Stimulated activated CD8-positive, alpha-beta memory T cell treated with anti-CD3 and anti-CD28 coated beads, Interleukin-15, amount 100 ng/mL, for 24 hours (primary cell): ENCODE measurements around the gene ANG.
"Not testable (repeated sequence)": the region's sequence is repeated elsewhere in the genome, so short reads cannot be mapped to it uniquely, and the experiment has no call there.

ENCODE experiments used
- DNase-seq: peaks from one replicate; pipeline ENCODE4 v3.0.0-alpha.2; 2020; ENCODE audit warnings: low read depth

ANG gene

DNA sequence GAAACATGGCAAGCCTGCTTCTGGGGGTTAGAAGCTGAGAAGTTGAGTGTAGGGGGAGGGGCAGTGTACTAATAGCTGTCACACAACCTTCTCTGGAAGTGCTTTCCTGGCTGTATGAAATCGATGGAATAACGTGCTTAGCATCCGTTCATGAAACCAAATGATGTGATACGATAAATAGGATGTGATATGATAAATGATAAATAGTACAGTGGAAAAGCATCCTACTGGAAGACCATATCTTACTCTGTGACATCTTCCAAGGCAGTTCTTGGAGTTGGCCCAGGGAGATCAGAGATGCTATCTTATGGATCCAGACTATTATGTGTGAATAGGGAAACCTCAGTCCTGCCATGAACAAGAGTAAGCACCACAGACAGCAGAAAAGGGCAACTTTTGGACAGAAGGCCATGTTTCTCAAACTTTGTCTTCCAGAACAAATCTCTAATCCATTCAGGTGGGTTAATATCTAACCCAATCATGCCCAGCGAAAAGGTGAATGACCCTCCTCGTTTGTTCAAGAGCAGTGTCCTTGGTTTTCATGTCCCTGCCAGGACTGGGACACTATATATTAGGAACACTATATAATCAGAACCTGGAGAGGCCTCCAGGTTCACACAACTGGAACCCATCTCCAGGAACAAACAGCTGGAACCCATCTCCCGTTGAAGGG is at the start of gene ANG:
Gene ANG (plus strand): TSS at position 598 of the 673 bp plus-strand sequence. CDS start 4,801 bp downstream, outside the sequence.
- no peak for DNase-seq

DNA sequence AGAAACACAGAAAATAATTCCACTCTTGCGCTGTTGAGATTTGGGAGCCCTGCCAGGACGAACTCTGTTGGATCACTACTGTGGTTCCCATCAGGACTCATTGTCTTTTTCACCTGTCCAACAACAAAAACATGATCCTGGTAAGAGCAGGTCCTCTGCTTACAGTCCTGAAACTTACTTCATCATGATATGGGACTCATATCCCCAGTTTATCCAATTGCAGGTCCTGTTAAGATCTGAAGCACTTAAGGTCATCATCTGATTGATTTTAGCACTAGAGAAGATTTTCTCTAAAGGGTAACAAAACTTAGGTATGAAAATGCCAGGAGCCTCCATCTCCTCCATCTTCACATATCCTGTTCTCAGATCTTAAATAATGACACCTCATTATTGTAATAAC is 47.0 kb upstream of the ANG start, which contains the start of gene OR6S1:
Gene OR6S1 (minus strand): TSS at position 101 of the 400 bp plus-strand sequence. CDS start 0 bp downstream, at position 101.
- DNase-seq, result no peak

DNA sequence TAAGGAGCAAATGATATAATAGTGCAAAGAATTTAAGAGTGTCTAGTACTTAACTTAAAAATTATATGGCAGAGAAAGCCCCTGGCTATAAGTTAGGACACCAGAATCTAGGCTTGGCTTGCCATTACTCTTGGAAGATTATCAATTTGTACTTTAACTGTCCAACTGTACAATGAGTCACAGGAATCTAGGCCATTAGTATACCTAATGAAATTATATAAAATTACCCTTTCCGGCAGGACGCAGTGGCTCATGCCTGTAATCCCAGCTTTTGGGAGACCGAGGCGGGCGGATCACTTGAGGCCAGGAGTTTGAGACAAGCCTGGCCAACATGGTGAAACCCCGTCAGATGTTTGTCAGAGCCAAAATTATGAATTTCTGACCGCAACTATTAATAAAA is 46.4 kb upstream of the ANG start:
- no peak for DNase-seq

DNA sequence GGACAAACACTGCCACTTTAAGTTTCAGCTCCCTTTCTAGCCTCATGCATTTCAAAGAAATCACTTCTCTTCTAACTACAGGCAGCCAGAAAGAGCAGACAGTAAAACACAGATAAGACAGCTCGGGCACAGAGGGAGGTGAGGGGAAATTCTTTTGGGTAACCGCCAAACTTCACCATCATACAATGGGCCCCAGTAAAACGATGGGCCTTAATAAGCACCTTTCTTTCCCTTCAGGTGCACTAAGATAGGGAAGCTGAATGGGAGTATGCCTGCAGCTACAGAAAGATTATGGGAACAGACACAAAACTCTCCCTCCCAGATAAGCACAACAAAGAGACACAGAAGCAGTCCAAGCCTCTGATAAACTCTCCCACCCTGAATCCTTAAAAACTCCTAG is 45.8 kb upstream of the ANG start:
- DNase-seq, result not testable (repeated sequence)

DNA sequence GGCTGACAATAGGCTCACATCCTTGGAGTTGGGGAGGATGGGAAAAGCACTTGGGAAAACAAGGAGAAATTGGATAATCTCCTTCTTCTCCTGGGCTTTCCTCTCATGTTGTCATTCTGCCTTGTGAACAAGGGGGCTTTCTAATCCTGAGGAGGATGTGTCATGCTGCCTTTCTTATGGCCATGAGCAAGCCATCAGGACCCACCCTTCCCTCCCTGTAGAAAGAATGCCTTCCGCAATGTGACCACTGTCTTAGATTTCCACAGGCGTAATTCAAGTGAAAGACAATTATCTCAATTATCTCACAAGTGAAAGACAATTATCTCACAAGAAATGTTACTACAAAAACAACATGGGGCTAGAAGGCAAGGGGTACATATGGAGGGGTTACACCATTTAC is 44.0 kb upstream of the ANG start:
- DNase-seq, result no peak

DNA sequence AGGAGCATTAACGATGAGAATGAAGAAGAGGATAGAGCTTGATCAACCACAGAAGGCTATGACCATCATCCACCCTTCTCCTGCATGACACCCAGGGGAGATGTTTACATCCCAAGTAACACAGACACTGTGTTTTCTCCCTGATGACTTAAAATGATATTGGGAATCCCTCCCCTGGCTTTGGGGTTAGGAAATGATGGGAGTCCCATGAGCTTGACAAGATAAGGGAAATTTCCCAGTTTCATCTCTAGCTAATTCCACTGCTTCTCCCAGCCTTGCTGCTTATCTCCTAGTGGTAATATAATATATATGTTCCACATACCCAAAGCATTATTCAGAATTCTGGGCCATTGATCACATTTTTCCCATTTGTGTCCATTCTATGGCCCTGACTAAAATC is 43.1 kb upstream of the ANG start:
- DNase-seq, result no peak

DNA sequence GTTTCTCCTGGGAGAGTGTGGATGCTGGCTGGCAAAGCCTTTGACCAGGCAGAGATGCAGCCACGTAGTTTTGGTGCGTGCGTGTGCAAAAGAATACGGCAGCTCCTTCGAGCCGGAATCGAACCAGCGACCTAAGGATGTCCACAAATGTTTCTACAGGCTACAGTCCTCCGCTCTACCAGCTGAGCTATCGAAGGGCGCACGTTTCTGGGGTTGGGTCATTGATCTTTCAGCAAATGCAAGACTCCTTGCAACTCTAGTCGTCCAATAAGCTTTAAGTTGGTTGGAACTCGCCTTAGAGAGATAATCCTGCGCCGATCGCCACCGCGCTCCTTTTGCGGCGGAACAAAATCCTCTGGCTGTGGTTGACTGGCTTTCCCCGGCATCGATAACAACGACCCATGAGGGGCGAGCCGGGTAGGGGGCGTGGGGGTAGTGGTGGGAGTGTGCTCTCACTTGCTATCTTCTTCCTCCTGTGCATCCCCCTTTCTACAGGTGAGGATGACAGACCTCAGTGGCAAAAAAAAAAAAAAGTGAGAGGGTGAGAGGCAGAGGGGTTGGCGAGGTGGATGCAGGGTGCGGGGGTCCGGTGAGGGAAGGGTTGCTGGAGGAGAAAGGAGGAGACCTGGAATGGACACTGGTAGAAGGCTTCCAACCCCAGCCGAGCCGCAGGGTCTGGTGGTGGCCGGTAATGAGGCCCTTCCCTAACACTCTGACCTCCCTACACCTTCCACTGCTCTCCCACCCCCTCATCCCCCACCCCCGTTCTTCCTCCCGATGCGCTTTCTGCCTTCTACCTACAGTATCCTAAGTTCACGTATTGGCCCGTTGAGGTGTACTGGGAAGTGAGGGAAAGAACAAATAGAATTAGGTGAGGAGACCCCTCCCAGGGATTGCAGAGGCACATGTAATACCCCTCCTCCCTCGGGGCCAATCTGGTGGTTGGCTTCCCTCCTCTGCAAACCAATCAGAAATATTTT is 35.3 kb upstream of the ANG start:
- peak; percentile 39 for DNase-seq

DNA sequence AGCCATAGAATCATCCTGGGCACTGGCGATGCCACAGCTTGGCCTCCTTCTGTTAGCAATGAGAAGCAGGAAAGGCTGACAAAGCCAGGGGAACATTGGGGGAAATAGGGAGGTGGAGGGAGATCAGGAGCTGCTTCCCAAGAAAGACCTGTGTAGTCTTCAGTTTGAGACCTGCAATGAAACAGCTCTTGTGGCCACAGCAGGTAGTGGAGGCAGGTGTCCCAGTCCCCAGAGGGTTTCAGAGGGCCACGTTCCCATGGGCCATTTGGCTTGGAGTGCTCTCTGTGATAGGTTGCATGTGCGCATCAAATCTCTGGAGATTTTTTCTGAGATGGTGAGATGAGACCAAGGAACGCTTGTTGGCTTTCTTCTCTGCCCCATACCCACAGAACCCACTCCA is 32.7 kb upstream of the ANG start:
- no peak for DNase-seq

DNA sequence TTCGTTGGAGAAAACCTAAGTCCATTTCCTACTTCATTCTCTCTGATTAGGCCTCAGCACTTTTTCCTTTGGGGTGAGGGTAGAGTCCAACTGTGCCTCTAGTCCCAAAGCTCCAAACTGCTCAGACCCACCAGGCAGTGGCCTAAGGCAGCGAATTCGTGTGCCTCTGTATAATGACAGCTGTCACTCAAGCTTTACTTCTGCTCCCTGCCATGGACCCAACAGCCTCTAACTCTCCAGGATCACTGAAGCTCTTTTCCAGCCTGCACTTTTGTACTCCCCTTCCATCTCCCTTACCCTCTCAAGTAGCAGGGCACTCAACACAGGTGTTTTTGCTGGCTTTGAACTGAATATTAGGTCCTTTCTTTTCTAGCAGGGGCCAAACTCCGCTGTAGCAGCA is 32.3 kb upstream of the ANG start:
- DNase-seq, result no peak

DNA sequence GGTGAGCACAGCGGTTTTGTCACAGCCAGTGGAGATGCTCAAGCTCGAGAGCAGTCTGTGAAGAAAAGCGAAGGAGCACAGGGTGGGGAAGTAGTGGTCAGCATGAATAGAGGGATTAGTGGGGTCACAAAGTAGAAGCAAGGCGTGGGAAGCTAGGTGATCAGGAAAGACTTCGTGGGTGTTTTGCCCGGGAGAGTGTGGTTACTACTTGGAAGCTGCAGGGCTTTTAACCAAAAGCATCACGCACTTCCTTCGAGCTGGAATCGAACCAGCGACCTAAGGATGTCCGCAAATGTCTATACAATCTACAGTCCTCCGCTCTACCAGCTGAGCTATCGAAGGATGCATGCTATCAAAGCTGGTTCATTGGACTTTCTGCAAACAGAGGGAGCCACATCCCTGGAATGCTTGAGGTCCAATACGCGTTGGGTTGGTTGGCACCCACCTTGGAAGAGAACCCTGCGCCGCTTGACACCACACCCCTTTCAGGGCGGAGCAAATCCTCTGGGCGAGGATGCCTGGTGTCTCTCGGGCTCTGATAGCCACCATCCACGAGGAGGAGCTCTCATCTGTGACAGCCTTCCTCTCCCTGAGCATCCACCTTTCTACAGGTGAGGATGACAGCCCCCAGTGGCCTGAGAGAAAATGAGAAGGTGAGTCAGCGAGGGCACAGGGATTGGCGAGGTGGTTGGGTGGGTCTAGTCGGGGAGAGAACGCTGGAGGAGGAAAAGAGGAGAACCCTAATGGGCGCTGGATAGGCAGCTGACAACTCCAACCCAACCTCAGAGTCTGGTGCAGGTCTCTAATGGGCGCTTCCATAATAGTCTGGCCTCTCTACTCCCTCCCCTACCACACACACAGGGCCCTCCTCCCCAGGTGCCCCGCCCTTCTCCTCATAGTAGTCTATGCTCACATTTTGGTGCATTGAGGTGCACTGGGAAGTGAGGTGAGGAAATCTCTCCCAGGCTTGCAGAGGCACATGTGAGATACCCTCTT is 31.1 kb upstream of the ANG start:
- no peak for DNase-seq

DNA sequence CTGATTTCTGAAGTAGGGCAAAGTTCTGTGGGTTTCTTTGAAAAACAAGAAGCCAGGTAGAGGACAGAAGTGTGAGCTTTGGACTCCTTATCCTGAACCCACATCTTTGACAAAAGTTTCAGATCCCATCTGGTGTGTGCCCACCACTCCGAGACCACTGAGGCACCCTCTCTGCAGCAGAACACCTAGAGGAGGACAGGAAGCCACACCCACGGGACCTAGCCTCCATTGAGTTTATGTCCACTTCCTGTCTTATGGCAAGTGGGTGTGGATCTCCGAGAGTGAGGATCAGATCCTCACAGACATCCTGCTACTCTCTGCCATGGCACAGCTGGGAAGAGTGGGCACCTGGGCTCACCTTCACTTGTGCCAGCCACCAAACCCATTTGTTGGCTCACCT is 30.3 kb upstream of the ANG start:
- DNase-seq, result no peak

DNA sequence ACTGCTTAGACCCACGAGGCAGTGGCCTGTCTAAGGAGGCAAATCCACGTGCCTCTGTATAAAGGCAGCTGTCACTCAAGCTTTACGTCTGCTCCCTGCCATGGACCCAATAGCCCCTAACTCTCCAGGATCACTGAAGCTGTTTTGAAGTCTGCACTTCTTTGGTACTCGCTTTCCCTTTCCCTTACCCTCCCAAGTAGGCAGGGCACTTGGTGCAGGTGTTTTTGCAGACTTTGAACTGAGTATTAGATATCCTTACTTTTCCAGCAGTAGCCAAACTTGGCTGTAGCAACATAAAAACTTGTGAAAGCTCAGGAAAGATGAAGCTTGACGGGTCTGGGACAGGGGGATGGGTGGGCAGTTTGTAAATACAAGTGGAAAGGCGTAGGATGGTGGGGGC is 29.2 kb upstream of the ANG start:
- no peak for DNase-seq

DNA sequence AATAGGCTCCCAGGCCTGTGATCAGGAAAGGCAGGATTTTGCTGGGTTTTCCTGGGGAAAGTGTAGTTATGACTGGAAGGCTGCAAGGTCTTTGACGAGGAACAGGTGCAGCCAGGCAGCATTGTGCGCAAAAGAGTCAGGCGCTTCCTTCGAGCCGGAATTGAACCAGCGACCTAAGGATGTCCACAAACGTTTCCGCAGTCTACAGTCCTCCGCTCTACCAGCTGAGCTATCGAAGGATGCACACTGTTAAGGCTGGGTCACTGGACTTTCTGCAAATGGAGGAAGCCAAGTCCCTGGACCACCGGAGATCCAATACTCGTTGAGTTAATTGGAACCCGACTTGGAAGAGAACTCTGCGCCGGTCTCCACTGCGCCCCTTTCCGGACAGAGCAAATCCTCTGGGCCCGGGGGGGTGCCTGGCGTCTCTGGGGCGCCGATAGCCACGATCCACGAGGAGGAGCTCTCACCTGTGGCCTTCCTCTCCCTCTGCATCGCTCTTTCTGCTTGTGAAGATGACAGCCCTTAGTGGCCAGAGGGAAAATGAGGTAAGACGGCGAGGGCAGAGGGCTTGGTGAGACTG is 28.7 kb upstream of the ANG start:
- no peak for DNase-seq

DNA sequence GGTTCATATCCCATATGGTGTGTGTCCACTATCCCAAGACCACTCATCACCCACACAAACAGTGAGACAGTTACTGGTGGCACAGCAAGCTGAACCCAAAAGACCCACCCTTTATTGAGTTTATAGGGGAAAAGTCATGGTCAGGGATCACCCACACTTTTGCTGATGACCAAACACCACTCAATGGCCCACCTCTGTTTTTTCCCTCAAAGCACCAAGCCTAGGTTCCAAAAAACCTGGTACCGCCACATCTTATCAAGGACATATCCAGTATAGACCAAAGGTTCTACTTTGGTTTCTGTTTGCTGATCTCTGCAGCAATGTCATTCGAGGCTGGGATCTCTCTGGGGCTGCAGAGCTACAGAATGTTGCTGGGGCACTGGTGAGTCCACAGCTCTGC is 27.4 kb upstream of the ANG start:
- no peak for DNase-seq

DNA sequence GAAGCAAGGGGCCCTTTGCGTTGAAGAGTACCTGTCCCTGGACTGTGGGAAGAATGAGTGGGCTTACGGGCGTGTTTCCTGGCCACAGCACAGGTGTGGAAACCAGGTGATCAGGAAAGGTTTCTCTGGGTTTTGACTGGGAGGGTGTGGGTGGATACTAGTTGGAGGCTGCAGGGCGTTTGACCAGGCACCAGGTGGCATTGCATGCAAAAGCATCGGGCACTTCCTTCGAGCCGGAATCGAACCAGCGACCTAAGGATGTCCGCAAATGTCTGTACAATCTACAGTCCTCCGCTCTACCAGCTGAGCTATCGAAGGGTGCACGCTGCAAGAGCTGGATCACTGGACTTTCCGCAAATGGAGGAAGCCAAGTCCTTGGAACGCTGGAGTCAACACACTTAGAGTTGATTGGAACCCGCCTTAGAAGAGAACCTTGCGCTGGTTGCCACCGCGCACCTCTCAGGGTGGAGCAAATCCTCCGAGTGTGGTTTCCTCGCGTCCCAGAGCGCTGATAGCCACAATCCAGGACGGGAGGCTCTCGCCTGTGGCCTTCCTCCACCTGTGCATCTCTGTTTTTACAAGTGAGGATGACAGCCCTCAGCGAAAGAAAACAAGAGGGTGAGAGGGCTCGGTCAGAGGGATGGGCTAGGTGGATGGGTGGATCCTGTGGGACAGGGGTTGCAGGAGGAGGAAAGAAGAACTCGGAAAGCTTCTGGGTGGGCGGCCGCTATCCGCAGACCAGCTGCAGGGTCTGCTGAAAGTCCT is 25.4 kb upstream of the ANG start:
- peak; percentile 54 for DNase-seq

DNA sequence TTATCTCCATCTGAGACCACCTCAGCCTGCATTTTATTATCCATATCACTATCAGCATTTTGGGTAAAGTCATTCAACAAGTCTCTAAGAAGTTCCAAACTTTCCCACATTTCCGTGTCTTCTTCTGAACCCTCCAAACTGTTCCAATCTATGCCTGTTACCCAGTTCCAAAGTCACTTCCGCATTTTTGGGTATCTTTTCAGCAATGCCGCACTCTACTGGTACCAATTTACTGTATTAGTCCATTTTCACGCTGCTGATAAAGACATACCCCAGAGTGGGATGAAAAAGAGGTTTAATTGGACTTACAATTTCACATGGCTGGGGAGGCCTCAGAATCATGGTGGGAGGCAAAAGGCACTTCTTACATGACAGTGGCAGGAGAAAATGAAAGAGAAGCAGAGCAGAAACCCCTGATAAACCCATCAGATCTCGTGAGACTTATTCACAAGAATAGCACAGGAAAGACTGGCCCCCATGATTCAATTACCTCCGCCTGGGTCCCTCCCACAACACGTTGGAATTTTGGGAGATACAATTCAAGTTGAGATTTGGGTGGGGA is 22.1 kb upstream of the ANG start:
- DNase-seq, result not testable (repeated sequence)

DNA sequence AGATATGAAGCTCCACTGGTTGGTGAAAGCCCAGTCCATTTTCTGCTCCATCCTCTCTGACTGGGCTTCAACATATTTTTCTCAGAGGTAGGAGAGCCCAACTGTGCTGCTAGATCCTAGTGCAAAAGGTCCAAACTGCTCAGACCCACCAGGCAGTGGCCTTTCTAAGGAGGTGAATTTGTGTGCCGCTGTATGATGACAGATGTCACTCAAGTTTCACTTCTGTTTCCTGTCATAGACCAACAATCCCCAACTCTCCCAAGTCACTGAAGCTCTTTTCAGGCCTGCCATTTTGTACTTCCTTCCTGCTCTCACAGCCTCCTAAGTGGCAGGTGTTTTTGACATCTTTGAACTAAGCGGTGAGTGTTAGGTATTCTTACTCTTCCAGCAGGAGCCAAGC is 20.6 kb upstream of the ANG start:
- no peak for DNase-seq

DNA sequence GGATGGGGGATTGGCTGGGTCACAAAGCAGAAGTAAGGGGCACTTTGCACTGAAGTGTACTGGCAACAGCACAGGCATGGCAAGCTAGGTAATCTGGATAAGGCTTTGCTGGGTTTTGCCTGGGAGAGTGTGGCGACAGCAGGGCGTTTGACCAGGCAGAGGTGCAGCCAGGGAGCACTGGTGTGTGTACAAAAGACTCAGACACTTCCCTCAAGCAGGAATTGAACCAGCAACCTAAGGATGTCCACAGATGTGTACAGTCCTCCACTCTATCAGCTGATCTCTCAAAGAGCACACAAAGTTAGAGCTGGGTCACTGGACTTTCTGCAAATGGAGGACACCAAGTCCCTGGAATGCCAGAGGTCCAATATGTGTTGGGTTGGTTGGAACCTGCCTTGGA is 19.6 kb upstream of the ANG start:
- no peak for DNase-seq

DNA sequence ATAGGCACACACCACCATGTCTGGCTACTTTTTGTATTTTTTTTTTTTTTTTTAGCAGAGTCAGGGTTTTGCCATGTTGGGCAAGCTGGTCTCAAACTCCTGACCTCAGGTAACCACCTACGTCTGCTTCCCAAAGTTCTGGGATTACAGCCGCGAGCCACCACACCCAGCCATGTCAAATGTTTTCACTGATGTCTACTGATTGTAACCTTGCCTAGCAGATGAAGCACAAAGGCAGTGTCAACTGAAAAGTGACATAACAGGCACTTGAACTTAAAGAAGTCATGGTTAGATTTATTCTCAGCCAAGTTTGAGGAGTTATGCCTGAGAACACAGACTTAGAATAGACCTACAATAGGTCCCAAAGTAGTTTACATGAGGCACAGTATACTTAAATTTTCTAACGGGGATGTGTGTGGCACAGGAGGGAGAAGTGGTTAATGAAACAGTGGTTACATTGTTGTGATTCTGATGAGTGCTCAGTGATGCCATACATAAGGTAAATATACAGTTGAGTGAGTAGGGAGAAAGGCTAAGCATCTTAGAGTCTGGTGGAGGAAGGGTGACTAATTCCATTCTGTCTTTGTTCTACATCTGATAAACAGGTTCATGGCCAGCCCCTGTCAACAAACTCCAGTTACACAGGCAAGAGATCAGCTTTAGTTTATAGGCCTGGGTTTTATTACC is 16.8 kb upstream of the ANG start:
- no peak for DNase-seq

DNA sequence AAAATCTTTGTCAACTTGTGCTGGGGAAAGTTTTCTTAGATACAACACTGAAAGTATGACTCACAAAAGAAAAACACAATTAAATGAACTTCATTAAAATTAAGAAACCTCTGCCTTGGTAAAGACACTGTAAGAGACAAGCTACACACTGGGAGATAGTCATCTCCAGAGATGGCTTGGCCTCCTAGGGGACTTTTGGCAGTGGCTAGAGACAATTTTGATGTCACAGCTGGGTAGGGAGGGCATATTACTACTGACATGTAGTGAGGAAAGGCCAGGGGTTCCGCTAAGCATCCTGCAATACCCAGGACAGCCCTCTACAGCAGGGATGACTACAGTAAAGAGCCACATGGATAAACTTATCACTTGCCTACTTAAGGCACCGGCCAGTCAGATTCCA is 12.9 kb upstream of the ANG start:
- no peak for DNase-seq
